H1 (cell line): ENCODE data around the gene RFPL3. TPM values are rescaled to one million over a fixed set of nuclear protein-coding genes. Genes with fewer than 3 reads are reported as not detected.

Source experiments
- CTCF ChIA-PET: fragments of 300-600 bp; sonication (Branson Sonifier 250); formaldehyde crosslinking; loops from one replicate; lab custom pipeline; 2021; ENCODE audit not compliant: partially characterized antibody; lab: Charles Lee
- POLR2A ChIA-PET: fragments of 300-600 bp; sonication (Branson Sonifier 250); formaldehyde crosslinking; loops from one replicate; lab custom pipeline; 2021; ENCODE audit warnings: inconsistent platforms; ENCODE audit not compliant: partially characterized antibody; lab: Charles Lee
- DNase-seq, 2 experiments: peaks; one replicate each; pipeline versions ENCODE4 v3.0.0 to v3.0.0-alpha.2; 2010 to 2022; ENCODE audit warnings: low spot score in 2 of 2, low read depth in 1 of 2, mixed read lengths in 1 of 2
- FAIRE-seq: peaks from 2 replicates; lab custom pipeline; 2011; peaks lifted over from hg19 to GRCh38; lab: Jason Lieb, UNC
- H2AFZ ChIP-seq: 2 replicates; pipeline ENCODE4 v1.8.1; 2012; ENCODE audit warnings: low read length, inconsistent platforms
- H2AK5ac ChIP-seq: 2 replicates; pipeline ENCODE4 v1.6.1; 2013; ENCODE audit warnings: low read depth, low read length
- H2BK120ac ChIP-seq: replicated peaks from 2 replicates; pipeline ENCODE3; 2013; ENCODE audit warnings: low read depth, low read length, inconsistent platforms
- H2BK12ac ChIP-seq: 2 replicates; pipeline ENCODE4 v1.6.1; 2013; ENCODE audit warnings: low read depth, low read length
- H2BK15ac ChIP-seq: 2 replicates; pipeline ENCODE4 v1.6.1; 2013; ENCODE audit warnings: low read length
- H2BK20ac ChIP-seq: 2 replicates; pipeline ENCODE4 v1.6.1; 2013; ENCODE audit warnings: low read length
- H2BK5ac ChIP-seq: 2 replicates; pipeline ENCODE4 v1.6.1; 2013; ENCODE audit warnings: low read depth, low read length
- H3K14ac ChIP-seq: 2 replicates; pipeline ENCODE4 v1.6.1; 2013; ENCODE audit warnings: inconsistent platforms; ENCODE audit not compliant: insufficient read length
- H3K18ac ChIP-seq: 2 replicates; pipeline ENCODE4 v1.6.1; 2013; ENCODE audit warnings: low read length; ENCODE audit errors: extremely low read depth
- H3K23ac ChIP-seq: 2 replicates; pipeline ENCODE4 v1.6.1; 2013; ENCODE audit warnings: inconsistent platforms; ENCODE audit not compliant: insufficient read length
- H3K23me2 ChIP-seq: 2 replicates; pipeline ENCODE4 v1.6.1; 2013; ENCODE audit warnings: low read depth, low read length
- H3K27ac ChIP-seq: 2 replicates; pipeline ENCODE4 v1.6.1; 2011; ENCODE audit warnings: low read depth, low read length, inconsistent platforms
- H3K27me3 ChIP-seq, 4 experiments: replicated peaks in 1 of 4; 1 replicate in 1 of 4; 2 replicates in 3 of 4; pipeline versions ENCODE4 v1.6.1 to v1.8.1; 2011 to 2013; ENCODE audit warnings: low read length in 3 of 4, mild to moderate bottlenecking in 3 of 4, inconsistent platforms in 2 of 4, mixed read lengths in 2 of 4, moderate library complexity in 1 of 4; ENCODE audit not compliant: control insufficient read depth in 3 of 4, insufficient read depth in 3 of 4; ENCODE audit errors: extremely low read depth in 1 of 4
- H3K36me3 ChIP-seq, 4 experiments: 2 replicates each; pipeline versions ENCODE4 v1.6.1 to v1.8.1; 2011 to 2013; ENCODE audit warnings: mild to moderate bottlenecking in 4 of 4, low read length in 3 of 4, moderate library complexity in 2 of 4, control low read depth in 1 of 4, inconsistent platforms in 1 of 4; ENCODE audit not compliant: insufficient read depth in 4 of 4, control insufficient read depth in 2 of 4
- H3K4ac ChIP-seq: replicated peaks from 2 replicates; pipeline ENCODE3; 2013; ENCODE audit warnings: low read length, low read depth, mixed read lengths, inconsistent platforms; ENCODE audit not compliant: insufficient read length
- H3K4me1 ChIP-seq, 4 experiments: replicated peaks in 1 of 4; 1 replicate in 1 of 4; 2 replicates in 3 of 4; pipeline versions ENCODE4 v1.6.1 to v1.8.1; 2011 to 2013; ENCODE audit warnings: low read length in 3 of 4, inconsistent platforms in 2 of 4, mixed read lengths in 1 of 4; ENCODE audit not compliant: insufficient read depth in 4 of 4, control insufficient read depth in 3 of 4
- H3K4me2 ChIP-seq, 2 experiments: 2 replicates each; pipeline versions ENCODE4 v1.6.1 to v1.8.1; 2011 to 2013; ENCODE audit warnings: low read depth in 2 of 2, low read length in 2 of 2, control low read depth in 1 of 2, inconsistent platforms in 1 of 2, mild to moderate bottlenecking in 1 of 2; ENCODE audit not compliant: insufficient read depth in 1 of 2
- H3K4me3 ChIP-seq, 4 experiments: fragments of 200-600, 300-600 bp in 1 of 4; sonication (generic), shearing (Covaris generic), sonication (Bioruptor Twin) in 1 of 4; 2 replicates each; pipeline versions ENCODE4 v1.5.1 to v1.8.1; 2011 to 2016; ENCODE audit warnings: low read length in 4 of 4, low read depth in 3 of 4, control low read depth in 2 of 4, inconsistent platforms in 2 of 4, mild to moderate bottlenecking in 2 of 4, mixed read lengths in 1 of 4, moderate library complexity in 1 of 4; ENCODE audit not compliant: insufficient read depth in 2 of 4; ENCODE audit errors: extremely low read depth in 1 of 4
- H3K56ac ChIP-seq: replicated peaks from 2 replicates; pipeline ENCODE3; 2013; ENCODE audit warnings: low read depth, mild to moderate bottlenecking, mixed read lengths, low read length, inconsistent platforms; ENCODE audit not compliant: insufficient read length
- H3K79me1 ChIP-seq: 2 replicates; pipeline ENCODE4 v1.6.1; 2013; ENCODE audit warnings: low read depth, low read length, control low read depth
- H3K79me2 ChIP-seq, 2 experiments: 2 replicates each; pipeline versions ENCODE4 v1.6.1 to v1.8.1; 2012 to 2013; ENCODE audit warnings: low read length in 2 of 2, mild to moderate bottlenecking in 2 of 2, inconsistent platforms in 1 of 2; ENCODE audit not compliant: insufficient read depth in 2 of 2, control insufficient read depth in 1 of 2
- H3K9ac ChIP-seq, 4 experiments: replicated peaks in 1 of 4; 1 replicate in 1 of 4; 2 replicates in 3 of 4; pipeline versions ENCODE4 v1.6.1 to v1.8.1; 2011 to 2013; ENCODE audit warnings: low read depth in 3 of 4, low read length in 3 of 4, control low read depth in 2 of 4, mild to moderate bottlenecking in 2 of 4, moderate library complexity in 2 of 4, inconsistent platforms in 1 of 4; ENCODE audit errors: extremely low read depth in 1 of 4
- H3K9me3 ChIP-seq, 2 experiments: 2 replicates each; pipeline versions ENCODE4 v1.6.1 to v1.8.1; 2012 to 2013; ENCODE audit warnings: mild to moderate bottlenecking in 2 of 2, moderate library complexity in 2 of 2, control low read depth in 1 of 2, inconsistent platforms in 1 of 2, low read depth in 1 of 2, low read length in 1 of 2, mixed read lengths in 1 of 2; ENCODE audit not compliant: insufficient read depth in 2 of 2
- H4K20me1 ChIP-seq, 2 experiments: replicated peaks in 1 of 2; 2 replicates each; pipeline versions ENCODE3 to v1.8.1; 2011 to 2013; ENCODE audit warnings: inconsistent platforms in 2 of 2, low read length in 2 of 2, mild to moderate bottlenecking in 1 of 2; ENCODE audit not compliant: insufficient read depth in 2 of 2, control insufficient read depth in 1 of 2
- H4K5ac ChIP-seq: 2 replicates; pipeline ENCODE4 v1.6.1; 2013; ENCODE audit warnings: low read length, low read depth, mixed read lengths, inconsistent platforms; ENCODE audit not compliant: insufficient read length
- H4K8ac ChIP-seq: 2 replicates; pipeline ENCODE4 v1.8.0; 2013; ENCODE audit warnings: mild to moderate bottlenecking, moderate library complexity, low read length, inconsistent platforms; ENCODE audit not compliant: insufficient read depth; ENCODE audit errors: extremely low read depth
- H4K91ac ChIP-seq: replicated peaks from 2 replicates; pipeline ENCODE3; 2013; ENCODE audit warnings: low read length, mixed read lengths, inconsistent platforms; ENCODE audit not compliant: insufficient read length
- MAFK ChIP-seq: IDR thresholded peaks from 2 replicates; pipeline ENCODE4 v1.6.1; 2012; ENCODE audit warnings: low read depth, mild to moderate bottlenecking, improper control_type of control experiment, low read length
- POLR2AphosphoS5 ChIP-seq: IDR thresholded peaks from 2 replicates; pipeline ENCODE4 v1.6.1; 2011; ENCODE audit warnings: low read depth, low read length
- RNF2 ChIP-seq: fragments of 200-900, 300-1000 bp; sonication (generic); IDR thresholded peaks from 2 replicates; pipeline ENCODE4 v1.7.1; 2016; ENCODE audit warnings: borderline replicate concordance, low read depth, mild to moderate bottlenecking, antibody characterized with exemption, low read length; ENCODE audit not compliant: poor library complexity, severe bottlenecking; ENCODE audit errors: missing control alignments
- SIN3A ChIP-seq, 2 experiments: IDR thresholded peaks in 1 of 2; conservative IDR thresholded peaks in 1 of 2; 2 replicates each; pipeline ENCODE4 v1.6.1; 2011 to 2012; ENCODE audit warnings: low read length in 2 of 2, improper control_type of control experiment in 1 of 2, low read depth in 1 of 2, mild to moderate bottlenecking in 1 of 2
- SP4 ChIP-seq: IDR thresholded peaks from 2 replicates; pipeline ENCODE4 v1.6.1; 2012; ENCODE audit warnings: low read length, inconsistent platforms
- SUZ12 ChIP-seq: fragments of 200-600 bp; sonication (generic); IDR thresholded peaks from 2 replicates; pipeline ENCODE4 v1.6.1; 2012; ENCODE audit warnings: mild to moderate bottlenecking, inconsistent platforms, low read length, moderate library complexity, mixed read lengths
- TAF1 ChIP-seq: IDR thresholded peaks from 2 replicates; pipeline ENCODE4 v1.6.1; 2011; ENCODE audit warnings: mild to moderate bottlenecking, low read depth, low read length
- USF2 ChIP-seq: IDR thresholded peaks from 2 replicates; pipeline ENCODE4 v1.6.1; 2011; ENCODE audit warnings: low read length, improper control_type of control experiment
- YY1 ChIP-seq: IDR thresholded peaks from 2 replicates; pipeline ENCODE4 v1.6.1; 2011; ENCODE audit warnings: low read depth, mild to moderate bottlenecking, low read length
- WGBS, 2 experiments: shearing (Covaris generic) in 1 of 2; methylation state at CpG; one replicate each; pipeline versions ENCODE4 v1.1.6 to v1.1.7; 2013 to 2015; ENCODE audit warnings: low lambda C conversion rate in 2 of 2, mixed read lengths in 2 of 2, inconsistent platforms in 1 of 2, low coverage in 1 of 2, missing lambda C conversion rate in 1 of 2; ENCODE audit not compliant: insufficient replicate concordance in 2 of 2, insufficient coverage in 1 of 2, insufficient read length in 1 of 2; ENCODE audit errors: extremely low coverage in 1 of 2, missing lambda C conversion rate in 1 of 2; 5-methylcytosine and 5-hydroxymethylcytosine counted together
- polyA plus RNA-seq, 7 experiments: library from polyadenylated mRNA; depleted of rRNA in 3 of 7; stranded (reverse) in 5 of 7; unstranded in 2 of 7; fragments of >200 nt in 5 of 7; fragments of 200-250 nt in 2 of 7; gene quantifications; 1 replicate in 5 of 7; 2 replicates in 1 of 7; 4 replicates in 1 of 7; pipeline versions ENCODE4 v1.2.1 to v1.2.3, GENCODE V29; 2011 to 2013; ENCODE audit warnings: missing spikeins in 2 of 7, mixed read lengths in 2 of 7
- total RNA-seq: library from RNA; stranded (reverse); fragmentation: NEBNext Ultra II Directional; extraction: Animal tissue kit (Norgen Biotek cat#: 25700); gene quantifications from 2 replicates; pipeline ENCODE4 v1.2.1, GENCODE V29; 2021

RFPL3 gene
- total and polyA plus RNA-seq, 2 of the 8 experiments (the other 6 are each of a cell fraction or from before 2014, with no cell fraction given) = 0.08 to 0.24 TPM

GRCh38 chr22:32329202-32329645, 28.4 kb upstream of the RFPL3 start:
- Histone ChIP-seq H3K4me1 (peaks cover 0 to 11% (median 9%) of the 10 kb centered on the region in 4 experiments; a peak in 6 of 7 replicates), H3K4me3 (no peak overlapping the region), H3K27ac (no peak overlapping the region), H3K9me3 (peaks cover 5% of the 10 kb centered on the region in 2 experiments; a peak in 3 of 4 replicates), H3K56ac (no peak overlapping the region), H3K23me2 (peaks cover 15% of the 10 kb centered on the region; the same call in 1 of the 2 replicates), H2BK5ac (no peak overlapping the region), H3K79me2 (no peaks in the 10 kb centered on the region), H2BK120ac (no peak overlapping the region), H4K5ac (no peak overlapping the region), H2BK15ac (0 out of 2 replicates have a peak overlapping the region, but pooled peaks have one; percentile 72), H2BK12ac (no peak overlapping the region), H3K4me2 (no peak overlapping the region), H3K9ac (no peak overlapping the region; a peak in 1 of 7 replicates), H3K18ac (no peak overlapping the region), H3K79me1 (0 out of 2 replicates have a peak, but pooled peaks cover 3% of the 10 kb centered on the region), H2AK5ac (no peak overlapping the region), H3K14ac (no peak overlapping the region), H2BK20ac (0 out of 2 replicates have a peak overlapping the region, but pooled peaks have one; percentile 10), H2AFZ (no peak overlapping the region), H3K23ac (no peak overlapping the region), H3K4ac (no peak overlapping the region), H4K91ac (no peak overlapping the region), H4K8ac (no peak overlapping the region), H3K36me3 (no peaks in the 10 kb centered on the region), H3K27me3 (peaks cover 0 to 1% (median 0%) of the 10 kb centered on the region in 4 experiments; a peak in 1 of 7 replicates), H4K20me1 (peaks cover 0 to 4% of the 10 kb centered on the region in 2 experiments)
- no peak for TF ChIP-seq SIN3A (conservative IDR thresholded peaks at IDR 0.05 in 1 of 2, IDR thresholded peaks at IDR 0.05 in 1 of 2; ENCODE audit: low read depth in 1 of 2, low read length in 2 of 2)
- no peak for TF ChIP-seq MAFK
- TF ChIP-seq TAF1 = no peak
- TF ChIP-seq POLR2AphosphoS5 = no peak
- no peak for TF ChIP-seq SUZ12
- TF ChIP-seq SP4 = no peak
- no peak for TF ChIP-seq USF2
- TF ChIP-seq YY1 = no peak
- no peak for TF ChIP-seq RNF2
- CTCF ChIA-PET = interaction anchor here (0.7 kb wide), 1 partner anchor 63 kb away, joined by 3 read pairs; no protein-coding TSS in a partner anchor
- DNase-seq (peak in 1 of 2 experiments; percentile 20), FAIRE-seq (no peak)
- 94% methylated on average over 8 of the region's 8 CpGs; no CpG with 5 or more reads in 1 of the 2 experiments for WGBS, 2 experiments
- POLR2A ChIA-PET = no interaction called here
